Measurements from ENCODE around the gene BAZ2B. TPM values are rescaled to one million over a fixed set of nuclear protein-coding genes. Genes with fewer than 3 reads are reported as not detected.

Gene BAZ2B
- total RNA-seq, 2 experiments from 2014 or later = 17.9 to 18.5 TPM

DNA sequence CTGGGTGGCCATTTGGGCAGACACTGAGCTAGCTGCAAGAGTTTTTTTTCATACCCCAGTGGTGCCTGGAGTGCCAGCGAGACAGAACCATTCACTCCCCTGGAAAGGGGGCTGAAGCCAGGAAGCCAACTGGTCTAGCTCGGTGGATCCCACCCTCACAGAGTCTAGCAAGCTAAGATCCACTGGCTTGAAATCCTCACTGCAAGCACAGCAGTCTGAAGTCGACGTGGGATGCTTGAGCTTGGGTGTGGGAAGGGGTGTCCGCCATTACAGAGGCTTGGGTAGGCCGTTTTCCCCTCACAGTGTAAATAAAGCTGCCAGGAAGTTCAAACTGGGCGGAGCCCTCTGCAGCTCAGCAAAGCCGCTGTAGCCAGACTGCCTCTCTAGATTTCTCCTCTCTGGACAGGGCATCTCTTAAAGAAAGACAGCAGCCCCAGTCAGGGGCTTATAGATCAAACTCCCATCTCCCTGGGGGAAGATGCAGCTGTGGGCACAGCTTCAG, 260.2 kb downstream of the BAZ2B start:
- Histone ChIP-seq H3K9me3 (ENCODE audit: control insufficient read depth in 1 of 2, insufficient read depth in 1 of 2, low read length in 2 of 2) (no peaks in the 10 kb centered on the region), H3K27ac (ENCODE audit: low read depth in 1 of 2, low read length in 2 of 2) (no peak overlapping the region), H3K4me3 (ENCODE audit: low read length) (no peak overlapping the region), H3K4me1 (ENCODE audit: insufficient read depth, low read length) (no peaks in the 10 kb centered on the region), H3K36me3 (ENCODE audit: insufficient read depth, low read length) (no peaks in the 10 kb centered on the region), H3K27me3 (ENCODE audit: control insufficient read depth in 1 of 2, insufficient read depth in 2 of 2, low read length in 2 of 2) (no peaks in the 10 kb centered on the region)
- ChIA-PET POLR2A (no interaction called here), CTCF (no interaction called here)
- H3K27ac Mint-ChIP-seq = no peak overlapping the region
- no peak overlapping the region for H3K4me3 Mint-ChIP-seq
- DNase-seq (no peak), ATAC-seq (ENCODE audit: poor library complexity) (no peak)
- no peaks in the 10 kb centered on the region for H3K9me3 Mint-ChIP-seq
- peaks cover 45% of the 10 kb centered on the region for H3K36me3 Mint-ChIP-seq (ENCODE audit: low read depth)
- no peaks in the 10 kb centered on the region for H3K27me3 Mint-ChIP-seq
- no peaks in the 10 kb centered on the region for H3K4me1 Mint-ChIP-seq (ENCODE audit: low read depth)
- intact Hi-C loops (cut with DNase I, micrococcal nuclease) = no loop called here
- TF ChIP-seq, protein P1, sequence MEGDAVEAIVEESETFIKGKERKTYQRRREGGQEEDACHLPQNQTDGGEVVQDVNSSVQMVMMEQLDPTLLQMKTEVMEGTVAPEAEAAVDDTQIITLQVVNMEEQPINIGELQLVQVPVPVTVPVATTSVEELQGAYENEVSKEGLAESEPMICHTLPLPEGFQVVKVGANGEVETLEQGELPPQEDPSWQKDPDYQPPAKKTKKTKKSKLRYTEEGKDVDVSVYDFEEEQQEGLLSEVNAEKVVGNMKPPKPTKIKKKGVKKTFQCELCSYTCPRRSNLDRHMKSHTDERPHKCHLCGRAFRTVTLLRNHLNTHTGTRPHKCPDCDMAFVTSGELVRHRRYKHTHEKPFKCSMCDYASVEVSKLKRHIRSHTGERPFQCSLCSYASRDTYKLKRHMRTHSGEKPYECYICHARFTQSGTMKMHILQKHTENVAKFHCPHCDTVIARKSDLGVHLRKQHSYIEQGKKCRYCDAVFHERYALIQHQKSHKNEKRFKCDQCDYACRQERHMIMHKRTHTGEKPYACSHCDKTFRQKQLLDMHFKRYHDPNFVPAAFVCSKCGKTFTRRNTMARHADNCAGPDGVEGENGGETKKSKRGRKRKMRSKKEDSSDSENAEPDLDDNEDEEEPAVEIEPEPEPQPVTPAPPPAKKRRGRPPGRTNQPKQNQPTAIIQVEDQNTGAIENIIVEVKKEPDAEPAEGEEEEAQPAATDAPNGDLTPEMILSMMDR (IDR thresholded peaks at IDR 0.05) = no peak

- TF ChIP-seq, protein P1 (IDR thresholded peaks at IDR 0.05) = no peak
- intact Hi-C loops (cut with DNase I, micrococcal nuclease) = no loop called here
- Mint-ChIP-seq H3K4me3 (no peak overlapping the region), H3K36me3 (ENCODE audit: low read depth) (peaks cover 37% of the 10 kb centered on the region), H3K4me1 (ENCODE audit: low read depth) (no peaks in the 10 kb centered on the region), H3K27ac (no peak overlapping the region), H3K9me3 (no peaks in the 10 kb centered on the region), H3K27me3 (no peaks in the 10 kb centered on the region)
- Histone ChIP-seq H3K27ac (ENCODE audit: low read depth in 1 of 2, low read length in 2 of 2) (no peak overlapping the region), H3K9me3 (ENCODE audit: control insufficient read depth in 1 of 2, insufficient read depth in 1 of 2, low read length in 2 of 2) (no peaks in the 10 kb centered on the region), H3K27me3 (ENCODE audit: control insufficient read depth in 1 of 2, insufficient read depth in 2 of 2, low read length in 2 of 2) (no peaks in the 10 kb centered on the region), H3K4me3 (ENCODE audit: low read length) (no peak overlapping the region), H3K4me1 (ENCODE audit: insufficient read depth, low read length) (no peaks in the 10 kb centered on the region), H3K36me3 (ENCODE audit: insufficient read depth, low read length) (peaks cover 21% of the 10 kb centered on the region)
- ATAC-seq (ENCODE audit: poor library complexity) (no peak), DNase-seq (no peak)
- CTCF ChIA-PET = no interaction called here
- POLR2A ChIA-PET = no interaction called here
Measured at GRCh38 chr2:159351977-159352376, 264.4 kb downstream of the BAZ2B start.

DNA sequence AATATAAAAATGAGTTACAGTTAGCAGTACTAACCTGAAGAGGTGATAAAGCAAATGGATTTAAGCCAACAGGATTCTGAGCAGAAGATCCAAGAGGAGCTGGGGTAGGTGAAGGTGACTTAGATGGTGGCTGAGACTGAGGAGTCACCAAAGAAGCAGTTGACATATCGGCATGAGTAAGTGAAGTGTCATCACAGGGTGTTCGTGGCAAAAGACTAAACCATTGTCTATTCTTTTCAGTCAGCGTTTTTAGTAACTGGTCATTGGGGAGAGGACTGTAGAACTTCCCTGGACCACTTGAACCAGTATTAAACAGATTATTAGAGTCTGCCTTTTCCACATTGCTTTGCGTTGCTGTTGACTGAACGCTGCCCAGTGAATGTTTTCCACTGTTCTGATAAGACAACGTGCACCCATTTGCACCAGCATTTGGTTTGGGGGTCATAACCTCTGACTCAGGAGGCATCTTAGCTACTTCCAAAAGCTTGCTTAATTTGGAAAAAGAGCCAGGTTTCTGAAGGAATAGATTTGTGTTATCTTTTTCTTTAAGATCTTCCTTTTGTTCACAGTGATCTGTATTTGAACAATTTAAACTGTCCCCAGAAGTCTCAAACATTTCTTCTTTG, 266.6 kb downstream of the BAZ2B start:
- Mint-ChIP-seq H3K4me3 (no peak overlapping the region), H3K36me3 (ENCODE audit: low read depth) (peaks cover 33% of the 10 kb centered on the region), H3K9me3 (no peaks in the 10 kb centered on the region), H3K4me1 (ENCODE audit: low read depth) (no peaks in the 10 kb centered on the region), H3K27ac (no peak overlapping the region), H3K27me3 (no peaks in the 10 kb centered on the region)
- DNase-seq = no peak
- CTCF ChIA-PET = no interaction called here
- intact Hi-C loops (cut with DNase I, micrococcal nuclease) = no loop called here
- H3K4me1 ChIP-seq (ENCODE audit: insufficient read depth, low read length) = no peaks in the 10 kb centered on the region
- TF ChIP-seq, protein P1 (IDR thresholded peaks at IDR 0.05) = no peak
- H3K27me3 ChIP-seq (ENCODE audit: control insufficient read depth in 1 of 2, insufficient read depth in 2 of 2, low read length in 2 of 2) = no peaks in the 10 kb centered on the region
- peaks cover 24% of the 10 kb centered on the region for H3K36me3 ChIP-seq (ENCODE audit: insufficient read depth, low read length)
- POLR2A ChIA-PET = no interaction called here
- no peaks in the 10 kb centered on the region for H3K9me3 ChIP-seq (ENCODE audit: control insufficient read depth in 1 of 2, insufficient read depth in 1 of 2, low read length in 2 of 2)
- no peak overlapping the region for H3K27ac ChIP-seq (ENCODE audit: low read depth in 1 of 2, low read length in 2 of 2)
- no peak overlapping the region for H3K4me3 ChIP-seq (ENCODE audit: low read length)
- no peak for ATAC-seq (ENCODE audit: poor library complexity)
